Right lobe of liver (tissue), 4 donors: ENCODE data around the gene AKAP17A.

Source experiments
- POLR2A ChIP-seq: fragments of 450-650 bp; IDR thresholded peaks from one replicate; pipeline ENCODE4 v1.6.1; 2017; ENCODE audit warnings: antibody characterized with exemption, mild to moderate bottlenecking
- TF ChIP-seq, protein P1 (sequence below), 4 donors: fragments of 200-600 bp in 3 of 4; fragments of 450-650 bp in 1 of 4; IDR thresholded peaks; one replicate each; pipeline versions ENCODE4 v1.5.1 to v1.8.0; 2016 to 2022; ENCODE audit warnings: antibody characterized with exemption in 4 of 4, mild to moderate bottlenecking in 2 of 4
- donor health status: DM: no; HTN: no; CAD: no.
- donor health status: DM: no; HTN: no; CAD: no.
- donor health status: DM: no; HTN: yes; CAD: no.

DNA sequence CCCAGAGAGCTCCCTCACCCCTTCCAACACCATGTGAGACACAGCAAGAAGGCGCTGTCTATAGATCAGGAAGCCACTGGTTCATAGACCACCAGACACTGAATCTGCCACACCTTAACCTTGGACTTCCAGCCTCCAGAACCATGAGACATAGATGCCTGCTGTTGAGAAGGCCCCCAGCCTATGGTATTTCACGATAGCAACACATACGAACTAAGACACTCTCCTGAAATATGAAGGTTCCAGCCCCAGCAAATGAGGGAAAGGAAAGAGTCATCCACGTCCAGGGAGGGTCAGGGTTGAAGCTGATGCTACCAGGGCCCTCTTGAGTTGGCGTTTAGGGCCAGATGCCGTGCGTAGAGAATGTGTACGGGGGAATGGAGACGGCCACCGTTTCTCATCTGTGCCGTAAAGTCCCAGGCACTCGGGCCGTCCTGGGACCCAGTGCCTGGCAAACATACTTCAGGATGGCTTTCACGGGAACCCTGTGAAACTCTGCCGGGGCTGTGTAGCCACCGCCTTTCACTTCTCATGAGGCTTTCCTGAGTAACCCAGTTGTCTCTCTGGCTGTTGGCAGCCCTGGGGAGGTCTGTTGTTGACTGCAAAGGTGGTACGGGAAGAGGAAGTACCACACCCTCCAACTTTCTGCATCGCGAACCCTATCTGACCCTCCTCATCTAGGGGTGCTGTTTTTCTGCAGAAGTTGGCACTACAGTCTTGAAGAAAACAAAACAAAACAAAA, 36.8 kb upstream of the AKAP17A start:
- TF ChIP-seq, protein P1, sequence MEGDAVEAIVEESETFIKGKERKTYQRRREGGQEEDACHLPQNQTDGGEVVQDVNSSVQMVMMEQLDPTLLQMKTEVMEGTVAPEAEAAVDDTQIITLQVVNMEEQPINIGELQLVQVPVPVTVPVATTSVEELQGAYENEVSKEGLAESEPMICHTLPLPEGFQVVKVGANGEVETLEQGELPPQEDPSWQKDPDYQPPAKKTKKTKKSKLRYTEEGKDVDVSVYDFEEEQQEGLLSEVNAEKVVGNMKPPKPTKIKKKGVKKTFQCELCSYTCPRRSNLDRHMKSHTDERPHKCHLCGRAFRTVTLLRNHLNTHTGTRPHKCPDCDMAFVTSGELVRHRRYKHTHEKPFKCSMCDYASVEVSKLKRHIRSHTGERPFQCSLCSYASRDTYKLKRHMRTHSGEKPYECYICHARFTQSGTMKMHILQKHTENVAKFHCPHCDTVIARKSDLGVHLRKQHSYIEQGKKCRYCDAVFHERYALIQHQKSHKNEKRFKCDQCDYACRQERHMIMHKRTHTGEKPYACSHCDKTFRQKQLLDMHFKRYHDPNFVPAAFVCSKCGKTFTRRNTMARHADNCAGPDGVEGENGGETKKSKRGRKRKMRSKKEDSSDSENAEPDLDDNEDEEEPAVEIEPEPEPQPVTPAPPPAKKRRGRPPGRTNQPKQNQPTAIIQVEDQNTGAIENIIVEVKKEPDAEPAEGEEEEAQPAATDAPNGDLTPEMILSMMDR (IDR thresholded peaks at IDR 0.05): no peak
- no peak for TF ChIP-seq POLR2A
